Dendritic cell treated with granulocyte-macrophage colony-stimulating factor and Interleukin-4, amounts not matched to agents 40 ng/mL and 50 ng/mL, for 4 days (primary cell): ENCODE measurements around the gene MMP21.

ENCODE experiments used
- H3K27ac Mint-ChIP-seq: one replicate; pipeline ENCODE4 v1.8.0; 2022; ENCODE audit warnings: mild to moderate bottlenecking, mixed read lengths
- H3K27me3 Mint-ChIP-seq: one replicate; pipeline ENCODE4 v1.8.0; 2022; ENCODE audit warnings: mild to moderate bottlenecking, mixed read lengths
- H3K36me3 Mint-ChIP-seq: one replicate; pipeline ENCODE4 v1.8.0; 2022; ENCODE audit warnings: low read depth, mixed read lengths
- H3K4me1 Mint-ChIP-seq: one replicate; pipeline ENCODE4 v1.8.0; 2022; ENCODE audit warnings: low read depth, mixed read lengths
- H3K4me3 Mint-ChIP-seq: one replicate; pipeline ENCODE4 v1.8.0; 2022; ENCODE audit warnings: mild to moderate bottlenecking, moderate library complexity, mixed read lengths
- H3K9me3 Mint-ChIP-seq: one replicate; pipeline ENCODE4 v1.8.0; 2022; ENCODE audit warnings: mixed read lengths
- intact Hi-C: fragments of 100-400 bp; cut with micrococcal nuclease; formaldehyde crosslinking; loops from one replicate; pipeline ENCODE4 v1.15.0; 2022

The MMP21 gene

DNA sequence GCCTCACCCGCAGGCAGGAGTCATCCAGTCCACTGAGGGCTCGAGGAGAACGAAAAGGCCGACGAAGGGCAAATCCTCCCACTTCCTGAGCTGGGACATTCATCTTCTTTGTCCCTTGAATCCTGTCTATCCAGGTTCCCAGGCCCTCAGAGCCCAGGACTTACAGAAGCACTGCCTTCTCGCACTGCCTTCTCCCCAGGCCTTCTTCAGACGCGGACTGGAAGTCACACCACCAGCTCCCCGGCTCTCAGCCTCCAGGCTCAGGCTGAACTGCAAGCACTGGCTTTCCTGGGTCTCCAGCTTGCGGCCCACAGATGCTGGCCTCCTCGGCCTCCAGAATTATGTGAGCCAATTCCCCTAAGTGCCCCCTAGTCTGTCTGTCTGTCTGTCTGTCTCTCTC is 6.4 kb upstream of the MMP21 start:
- Mint-ChIP-seq H3K36me3 (no peaks in the 10 kb centered on the region), H3K9me3 (no peaks in the 10 kb centered on the region), H3K4me3 (no peak overlapping the region), H3K27me3 (peaks cover 1% of the 10 kb centered on the region), H3K27ac (no peak overlapping the region), H3K4me1 (no peaks in the 10 kb centered on the region)
- intact Hi-C loops, result no loop called here

GRCh38 chr10:125781374-125781773 is 5.8 kb upstream of the MMP21 start:
- intact Hi-C loops, result no loop called here
- Mint-ChIP-seq H3K27ac (no peak overlapping the region), H3K36me3 (no peaks in the 10 kb centered on the region), H3K9me3 (no peaks in the 10 kb centered on the region), H3K4me3 (no peak overlapping the region), H3K27me3 (peaks cover 1% of the 10 kb centered on the region), H3K4me1 (no peaks in the 10 kb centered on the region)

DNA sequence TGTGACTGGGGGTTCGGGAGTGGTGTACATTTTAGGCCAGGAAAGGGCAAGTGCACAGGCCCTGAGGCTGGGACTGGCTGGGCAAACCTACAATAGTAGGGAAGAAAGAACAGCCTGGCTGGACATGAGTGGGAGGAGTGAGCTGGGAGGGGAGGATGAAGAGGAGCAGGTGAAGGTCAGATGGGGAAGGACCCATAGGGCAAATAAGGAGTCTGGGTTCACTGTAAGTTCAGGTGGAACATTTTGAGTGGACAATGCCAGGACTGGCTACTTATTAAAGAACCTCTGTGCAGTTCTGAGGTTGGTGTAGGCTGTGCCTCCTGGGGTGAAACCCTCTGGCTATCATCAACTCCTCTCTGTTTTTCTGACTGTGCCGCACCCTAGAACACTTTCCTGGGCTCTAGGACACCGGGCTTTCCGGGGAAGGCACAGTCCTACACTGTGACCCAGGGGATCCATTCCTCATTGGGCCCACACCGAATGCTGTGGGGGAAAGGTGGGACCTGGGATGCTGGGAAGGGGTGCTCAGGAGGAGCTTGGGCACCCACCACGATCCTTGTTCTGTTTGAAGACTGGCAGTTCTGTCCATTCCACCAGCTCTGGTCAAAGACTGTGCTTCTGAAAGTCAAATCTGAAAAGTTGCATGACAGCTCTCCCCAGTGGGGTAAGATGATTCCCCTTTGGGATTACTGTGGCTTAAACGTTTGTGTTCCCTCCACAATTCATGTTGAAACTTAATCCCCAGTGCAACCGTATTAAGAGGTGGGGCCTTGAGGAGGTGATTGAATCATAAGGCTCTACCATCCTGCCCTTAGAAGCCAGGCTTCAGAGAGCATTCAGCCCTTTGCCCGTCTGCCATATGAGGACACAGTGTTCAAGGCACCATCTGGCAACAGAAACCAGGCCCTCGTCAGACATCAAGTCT is 4.0 kb upstream of the MMP21 start:
- intact Hi-C loops, result no loop called here
- H3K4me3 Mint-ChIP-seq, result no peak overlapping the region
- no peaks in the 10 kb centered on the region for H3K36me3 Mint-ChIP-seq
- H3K4me1 Mint-ChIP-seq, result no peaks in the 10 kb centered on the region
- H3K9me3 Mint-ChIP-seq, result no peaks in the 10 kb centered on the region
- H3K27ac Mint-ChIP-seq, result no peak overlapping the region
- peaks cover 1% of the 10 kb centered on the region for H3K27me3 Mint-ChIP-seq

- Mint-ChIP-seq H3K36me3 (no peaks in the 10 kb centered on the region), H3K4me3 (no peak overlapping the region), H3K9me3 (no peaks in the 10 kb centered on the region), H3K27ac (no peak overlapping the region), H3K27me3 (peaks cover 6% of the 10 kb centered on the region), H3K4me1 (no peaks in the 10 kb centered on the region)
- intact Hi-C loops, result no loop called here
Observed at GRCh38 chr10:125778556-125778955, 2.9 kb upstream of the MMP21 start.

DNA sequence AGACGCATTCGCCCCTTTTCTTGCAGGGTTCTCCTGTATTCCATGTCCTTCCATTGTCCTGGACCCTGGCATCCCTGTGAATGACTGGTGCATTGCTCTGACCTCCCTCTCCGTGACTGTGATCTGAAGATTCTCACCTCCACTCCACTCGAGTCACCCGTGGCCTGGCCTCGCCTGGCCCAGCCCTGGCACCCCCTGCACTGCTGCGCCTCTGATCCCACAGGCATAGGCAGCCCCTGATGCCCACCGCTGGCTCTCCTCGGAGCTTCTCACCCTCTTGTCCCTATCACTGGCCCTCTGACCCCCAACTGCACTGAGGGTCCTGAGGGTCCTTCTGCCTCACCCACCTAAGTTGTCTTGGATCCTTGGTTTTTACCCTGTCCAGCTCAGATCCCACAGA is 2.2 kb upstream of the MMP21 start:
- no peak overlapping the region for H3K4me3 Mint-ChIP-seq
- intact Hi-C loops, result no loop called here
- no peaks in the 10 kb centered on the region for H3K36me3 Mint-ChIP-seq
- no peaks in the 10 kb centered on the region for H3K9me3 Mint-ChIP-seq
- H3K27ac Mint-ChIP-seq, result no peak overlapping the region
- H3K27me3 Mint-ChIP-seq, result peaks cover 6% of the 10 kb centered on the region
- no peaks in the 10 kb centered on the region for H3K4me1 Mint-ChIP-seq

DNA sequence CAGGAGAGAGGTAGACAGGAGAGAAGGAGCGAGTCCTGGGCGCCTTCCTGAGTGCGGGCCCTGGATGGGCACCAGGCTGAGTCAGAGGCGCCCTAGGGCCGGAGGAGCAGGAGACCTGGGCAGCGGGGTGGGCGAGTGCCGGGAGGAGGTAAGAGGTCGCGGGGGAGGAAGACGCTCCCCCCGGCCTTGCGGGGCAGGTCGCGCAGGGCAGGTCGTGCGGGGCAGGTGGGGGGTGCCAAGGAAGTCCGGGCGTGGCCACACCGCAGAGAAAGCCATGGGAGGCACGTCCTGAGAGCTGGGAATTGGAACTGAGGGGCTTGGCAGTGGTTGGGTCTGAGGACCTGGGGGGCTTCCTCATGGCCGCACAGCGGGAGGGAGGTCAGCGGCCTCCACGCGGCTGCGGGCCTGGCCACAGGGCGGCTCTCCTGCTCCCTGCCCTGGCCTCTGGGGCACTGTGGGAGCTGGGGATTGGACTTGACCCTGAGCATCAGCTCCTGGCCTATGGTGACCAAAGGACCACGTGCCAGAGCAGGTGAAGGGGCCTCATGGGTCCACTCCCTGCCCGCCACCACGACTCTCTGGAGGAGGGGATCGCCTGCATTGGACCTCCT is 935 bp downstream of the MMP21 start:
- Mint-ChIP-seq H3K4me1 (no peaks in the 10 kb centered on the region), H3K36me3 (peaks cover under 1% of the 10 kb centered on the region), H3K27ac (no peak overlapping the region), H3K4me3 (no peak overlapping the region), H3K9me3 (no peaks in the 10 kb centered on the region), H3K27me3 (peaks cover 6% of the 10 kb centered on the region)
- intact Hi-C loops, result no loop called here

DNA sequence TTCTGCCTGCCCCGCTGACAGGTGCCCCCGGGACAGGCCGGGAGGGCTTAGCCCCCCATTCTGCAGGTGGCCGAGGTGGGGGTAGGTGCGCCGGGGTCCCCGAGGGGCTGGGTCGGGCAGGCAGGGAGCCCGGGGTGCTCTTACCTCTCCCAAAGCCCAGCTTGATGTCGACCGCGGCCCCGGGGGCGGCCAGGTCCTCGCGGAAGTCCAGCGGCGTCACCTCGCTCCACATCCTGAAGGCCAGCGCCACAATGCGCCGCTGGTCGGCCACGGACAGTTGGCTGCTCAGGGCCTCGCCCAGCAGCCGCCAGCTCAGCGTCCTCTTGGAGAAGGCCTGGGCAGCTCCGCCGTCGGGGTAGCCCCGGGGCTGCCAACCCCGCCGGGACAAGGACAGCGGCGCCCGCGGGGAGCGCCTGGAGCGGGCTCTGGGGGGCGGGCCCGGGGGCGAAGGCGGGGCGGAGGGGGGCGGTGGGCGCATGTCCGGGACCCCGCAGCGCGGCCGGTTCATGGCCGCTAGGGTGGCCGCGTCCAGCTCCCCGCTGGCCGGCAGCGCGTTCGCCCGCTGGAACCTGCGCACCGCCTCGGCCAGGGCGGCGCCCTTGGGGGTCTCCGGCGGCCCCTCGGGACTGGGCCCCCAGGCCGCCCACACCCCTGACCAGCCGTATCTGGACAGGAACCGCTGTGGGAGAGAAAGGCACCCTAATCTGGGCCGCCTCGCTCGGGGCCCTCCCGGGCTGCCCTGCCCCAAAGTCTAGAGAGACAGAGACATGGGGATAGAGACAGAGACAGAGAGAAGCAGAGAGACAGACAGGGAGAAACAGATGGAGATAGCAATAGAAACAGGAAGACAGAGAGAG is 1.7 kb downstream of the MMP21 start:
- Mint-ChIP-seq H3K27ac (no peak overlapping the region), H3K4me3 (no peak overlapping the region), H3K9me3 (no peaks in the 10 kb centered on the region), H3K4me1 (no peaks in the 10 kb centered on the region), H3K27me3 (peaks cover 6% of the 10 kb centered on the region), H3K36me3 (peaks cover 8% of the 10 kb centered on the region)
- intact Hi-C loops, result no loop called here

- Mint-ChIP-seq H3K9me3 (no peaks in the 10 kb centered on the region), H3K36me3 (peaks cover 10% of the 10 kb centered on the region), H3K4me1 (no peaks in the 10 kb centered on the region), H3K4me3 (no peak overlapping the region), H3K27ac (no peak overlapping the region), H3K27me3 (peaks cover 6% of the 10 kb centered on the region)
- intact Hi-C loops, result no loop called here
Observed at GRCh38 chr10:125772864-125773180, 2.8 kb downstream of the MMP21 start.

DNA sequence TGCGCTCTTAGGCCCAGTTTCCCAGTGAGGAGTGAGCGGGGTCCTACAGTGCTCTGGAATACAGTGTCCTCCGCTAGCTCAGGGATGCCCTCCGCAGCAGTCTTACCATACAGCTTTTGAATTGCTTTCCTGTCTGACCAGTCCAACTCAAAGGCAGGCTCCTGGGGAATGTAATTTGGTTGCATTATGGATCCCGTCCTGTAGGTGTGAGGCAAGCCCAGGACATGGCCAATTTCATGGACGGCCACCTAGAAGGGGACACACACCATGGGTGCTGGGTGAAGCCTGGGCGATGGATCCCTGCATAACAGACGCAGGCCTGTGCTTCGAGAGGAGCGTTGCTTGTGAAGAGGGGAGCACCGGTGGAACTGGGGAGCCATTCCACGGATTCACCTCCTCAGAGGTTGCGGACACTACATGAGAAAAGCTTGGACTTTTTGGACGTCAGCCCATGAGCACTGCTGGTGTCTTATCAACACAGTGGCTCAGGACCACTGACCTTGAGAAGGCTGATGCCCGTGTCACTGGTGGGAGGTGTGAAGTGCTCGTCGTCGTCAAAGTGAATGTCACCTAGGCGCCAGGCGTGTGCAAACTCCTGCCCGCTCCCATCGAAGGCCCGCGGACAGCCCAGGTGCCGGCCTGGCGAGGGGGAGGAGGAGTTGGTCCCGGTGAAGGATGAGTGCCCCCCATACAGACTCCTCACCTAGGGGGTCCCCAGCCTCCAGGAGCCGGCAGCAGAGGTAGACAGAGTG is 3.3 kb downstream of the MMP21 start:
- H3K9me3 Mint-ChIP-seq, result no peaks in the 10 kb centered on the region
- H3K4me3 Mint-ChIP-seq, result no peak overlapping the region
- H3K27me3 Mint-ChIP-seq, result peaks cover 4% of the 10 kb centered on the region
- intact Hi-C loops, result no loop called here
- no peaks in the 10 kb centered on the region for H3K4me1 Mint-ChIP-seq
- no peak overlapping the region for H3K27ac Mint-ChIP-seq
- H3K36me3 Mint-ChIP-seq, result peaks cover 16% of the 10 kb centered on the region

GRCh38 chr10:125770844-125771243 is 4.8 kb downstream of the MMP21 start:
- intact Hi-C loops, result no loop called here
- Mint-ChIP-seq H3K27ac (no peak overlapping the region), H3K4me1 (no peaks in the 10 kb centered on the region), H3K36me3 (peaks cover 29% of the 10 kb centered on the region), H3K27me3 (peaks cover 4% of the 10 kb centered on the region), H3K9me3 (no peaks in the 10 kb centered on the region), H3K4me3 (no peak overlapping the region)

GRCh38 chr10:125769175-125769574 is 6.4 kb downstream of the MMP21 start:
- no peak overlapping the region for H3K4me3 Mint-ChIP-seq
- no peak overlapping the region for H3K27ac Mint-ChIP-seq
- intact Hi-C loops, result no loop called here
- no peaks in the 10 kb centered on the region for H3K27me3 Mint-ChIP-seq
- H3K9me3 Mint-ChIP-seq, result no peaks in the 10 kb centered on the region
- peaks cover 45% of the 10 kb centered on the region for H3K36me3 Mint-ChIP-seq
- H3K4me1 Mint-ChIP-seq, result no peaks in the 10 kb centered on the region

DNA sequence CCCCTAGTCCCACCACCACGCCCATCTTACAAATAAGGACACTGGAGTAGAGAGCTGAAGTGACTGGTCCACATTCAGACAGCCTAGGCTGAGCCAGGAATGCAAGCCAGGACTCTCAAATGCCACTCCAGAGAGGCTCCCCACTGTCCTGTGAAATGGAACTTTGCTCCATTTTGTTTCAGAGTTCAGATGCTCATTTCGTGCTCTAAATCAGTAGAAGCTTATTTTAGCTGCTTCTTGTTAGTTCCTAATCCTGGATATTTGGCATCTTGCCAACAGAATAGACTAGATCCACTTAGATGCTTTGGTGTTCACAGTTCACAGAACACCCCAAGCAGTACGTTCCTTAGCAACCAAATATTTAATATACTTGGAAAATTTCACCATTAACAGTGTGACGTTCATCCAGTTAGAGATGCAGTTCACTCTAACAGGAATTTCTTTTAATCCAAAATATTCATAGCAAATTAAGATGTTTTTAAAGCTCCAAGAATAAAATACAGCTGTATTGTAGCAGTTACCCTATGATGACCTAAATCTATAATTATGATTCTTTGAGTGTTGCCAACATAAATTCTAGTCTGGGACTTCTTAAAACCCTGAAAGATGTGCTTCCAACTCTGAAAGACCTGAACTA is 7.3 kb downstream of the MMP21 start:
- no peaks in the 10 kb centered on the region for H3K9me3 Mint-ChIP-seq
- no peaks in the 10 kb centered on the region for H3K4me1 Mint-ChIP-seq
- intact Hi-C loops, result no loop called here
- H3K27me3 Mint-ChIP-seq, result no peaks in the 10 kb centered on the region
- peaks cover 54% of the 10 kb centered on the region for H3K36me3 Mint-ChIP-seq
- no peak overlapping the region for H3K27ac Mint-ChIP-seq
- H3K4me3 Mint-ChIP-seq, result no peak overlapping the region

DNA sequence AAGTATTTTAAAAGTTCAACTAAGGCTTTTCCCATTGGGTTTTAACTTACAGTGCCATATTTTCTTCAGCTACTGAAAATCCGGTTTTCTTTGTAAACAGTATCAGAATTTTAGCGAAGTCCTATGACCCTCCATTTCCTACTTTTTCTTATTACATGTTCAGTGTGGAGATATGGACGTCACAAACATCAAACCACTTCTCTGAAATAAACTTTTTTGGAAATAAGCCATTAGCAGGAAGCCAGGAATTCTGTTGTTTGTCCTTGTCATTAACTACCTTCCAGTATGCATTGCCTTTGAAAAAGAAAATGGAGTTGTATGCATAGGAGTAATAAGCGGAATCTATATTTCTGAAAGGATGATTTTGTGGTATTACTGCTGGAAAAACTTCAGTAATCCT is 9.1 kb downstream of the MMP21 start:
- Mint-ChIP-seq H3K36me3 (peaks cover 72% of the 10 kb centered on the region), H3K9me3 (no peaks in the 10 kb centered on the region), H3K27me3 (no peaks in the 10 kb centered on the region), H3K27ac (no peak overlapping the region), H3K4me1 (no peaks in the 10 kb centered on the region), H3K4me3 (no peak overlapping the region)
- intact Hi-C loops, result no loop called here
